GM19035 (cell line): Measurements from ENCODE around the gene GUCY2C.
A peak's percentile ranks its signal among the peaks of the same experiment; 100 is the strongest.

Experiments
- ATAC-seq: cut with Tn5 transposase; IDR thresholded peaks from one replicate; pipeline ENCODE4 v1.9.1; 2021; ENCODE audit not compliant: unreplicated experiment

GUCY2C gene

DNA sequence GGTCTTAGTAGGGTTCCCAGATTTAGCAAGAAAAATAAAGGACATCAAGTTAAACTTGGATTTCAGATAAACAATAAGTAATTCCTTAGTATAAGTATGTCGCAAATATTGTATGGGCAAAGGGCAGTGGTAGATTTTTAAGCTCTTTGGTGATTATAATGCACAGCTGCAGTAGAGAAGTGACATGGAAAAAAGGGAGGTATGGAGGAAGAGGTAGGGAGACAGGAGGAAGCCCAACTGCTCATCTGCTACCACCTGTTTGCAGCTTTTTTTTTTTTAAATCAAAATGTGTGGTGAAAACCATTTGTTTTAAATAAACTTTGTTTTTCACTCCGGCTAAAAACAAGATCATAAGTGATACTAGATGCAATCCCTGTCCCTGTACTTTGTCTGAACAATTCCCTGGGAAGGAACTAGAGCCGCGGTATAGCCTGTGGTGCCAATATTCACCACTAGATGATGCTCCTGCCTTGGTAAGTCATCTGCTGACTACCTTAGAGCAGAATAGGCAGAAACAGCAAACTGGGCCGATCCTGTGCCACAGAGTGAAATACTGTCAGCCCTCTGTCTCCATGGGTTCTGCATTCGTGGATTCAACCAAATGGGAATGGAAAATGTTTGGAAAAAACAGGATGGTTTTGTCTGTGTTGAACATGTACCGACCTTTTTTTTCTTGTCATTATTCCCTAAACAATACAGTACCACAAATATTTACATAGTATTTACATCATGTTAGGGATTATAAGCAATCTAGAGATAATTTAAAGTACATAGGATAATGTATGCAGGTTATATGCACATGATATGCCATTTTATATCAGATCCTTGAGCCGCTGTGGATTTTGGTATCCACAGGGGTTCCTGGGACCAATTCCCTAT lies 66.3 kb downstream of the GUCY2C start:
- ATAC-seq: peak; percentile 98

DNA sequence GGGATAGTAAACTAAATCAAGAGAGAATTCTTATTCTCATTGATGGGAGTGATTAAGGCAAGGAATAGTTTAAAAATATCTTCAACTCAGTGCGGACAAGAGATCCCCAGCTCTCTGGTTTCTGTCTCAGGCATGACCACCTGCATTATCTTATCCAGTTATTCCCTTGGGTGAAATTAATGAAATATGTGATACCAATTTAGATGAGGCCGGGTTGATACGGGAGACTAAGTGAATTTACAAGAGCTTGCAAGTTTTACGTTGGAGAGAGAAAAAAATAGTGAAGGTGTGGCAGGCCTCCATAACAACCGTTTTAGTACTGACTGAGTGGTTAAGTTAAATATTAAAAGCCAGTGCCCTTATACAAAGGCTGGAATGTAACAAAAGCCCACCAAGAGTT lies 67.6 kb downstream of the GUCY2C start:
- no peak for ATAC-seq

DNA sequence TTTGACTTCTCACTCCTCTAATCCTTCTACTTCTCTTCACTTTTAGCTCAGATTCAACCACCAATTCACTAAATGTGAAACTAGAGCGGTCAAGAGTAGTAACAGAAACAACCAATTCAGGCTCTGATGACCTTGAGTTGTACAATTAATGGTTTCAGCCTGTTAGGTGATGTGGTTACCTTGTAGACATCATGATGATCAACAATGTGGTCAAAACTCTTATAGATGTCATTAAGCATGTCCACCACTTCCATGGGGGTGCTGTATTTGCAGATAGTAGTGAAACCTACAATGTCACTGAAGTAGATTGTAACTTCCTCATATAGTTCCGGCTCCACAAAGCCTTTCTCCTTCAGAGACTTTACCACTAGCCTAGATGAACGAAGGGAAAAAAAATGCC lies 74.6 kb downstream of the GUCY2C start:
- peak; percentile 84 for ATAC-seq

DNA sequence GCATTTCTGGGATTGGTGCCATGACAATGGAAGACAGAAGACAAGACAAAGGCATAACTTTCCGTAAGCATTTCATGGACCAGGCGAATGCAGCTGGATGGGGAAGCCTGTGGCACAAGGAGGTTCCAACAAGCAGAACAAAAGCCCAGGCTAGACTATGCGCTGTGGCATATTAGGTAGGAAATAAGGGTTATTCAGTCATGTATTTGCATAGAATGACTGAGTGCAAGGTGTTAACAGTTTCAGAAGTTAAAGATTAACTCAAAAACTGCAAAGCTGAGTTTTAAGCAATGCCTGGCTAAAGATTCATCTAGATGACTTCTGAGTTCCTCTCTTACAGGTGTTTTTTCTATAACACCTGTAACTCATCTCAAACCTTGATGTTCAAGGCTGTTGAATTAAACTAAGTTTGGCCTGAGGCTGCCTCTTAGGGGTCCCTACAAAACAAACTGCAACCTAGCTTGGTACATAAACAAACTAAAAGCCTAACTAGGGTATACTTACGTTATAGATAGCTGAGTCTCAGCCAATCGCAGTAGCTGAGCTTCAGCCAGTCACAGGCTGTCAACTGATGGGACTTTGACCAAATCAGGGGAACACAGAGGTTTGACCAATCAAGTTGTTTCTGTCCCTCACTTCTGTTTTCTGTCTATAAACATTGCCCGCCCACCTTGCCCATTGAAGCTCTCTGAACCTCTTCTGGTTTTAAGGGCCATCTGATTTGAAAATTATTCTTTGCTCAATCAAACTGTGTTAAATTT lies 76.5 kb downstream of the GUCY2C start:
- no peak for ATAC-seq

DNA sequence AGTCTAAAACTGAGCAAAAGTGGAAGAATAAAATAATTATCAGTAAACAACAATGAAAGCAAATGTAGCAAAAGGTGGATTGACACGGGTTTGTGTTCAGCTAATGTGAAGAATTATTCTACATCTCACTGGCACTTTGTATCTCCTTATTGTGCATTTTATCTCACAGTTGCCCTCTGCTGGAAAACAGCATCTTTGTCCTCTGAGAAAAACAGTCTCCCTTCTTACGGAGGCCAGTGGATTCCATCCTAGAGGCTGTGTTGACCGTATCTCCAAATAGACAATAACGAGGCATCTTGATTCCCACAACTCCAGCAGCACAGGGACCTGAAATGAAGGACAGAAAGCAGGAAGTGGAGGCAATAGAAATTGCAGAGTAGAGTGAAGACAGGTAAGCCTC lies 77.4 kb downstream of the GUCY2C start:
- no peak for ATAC-seq

DNA sequence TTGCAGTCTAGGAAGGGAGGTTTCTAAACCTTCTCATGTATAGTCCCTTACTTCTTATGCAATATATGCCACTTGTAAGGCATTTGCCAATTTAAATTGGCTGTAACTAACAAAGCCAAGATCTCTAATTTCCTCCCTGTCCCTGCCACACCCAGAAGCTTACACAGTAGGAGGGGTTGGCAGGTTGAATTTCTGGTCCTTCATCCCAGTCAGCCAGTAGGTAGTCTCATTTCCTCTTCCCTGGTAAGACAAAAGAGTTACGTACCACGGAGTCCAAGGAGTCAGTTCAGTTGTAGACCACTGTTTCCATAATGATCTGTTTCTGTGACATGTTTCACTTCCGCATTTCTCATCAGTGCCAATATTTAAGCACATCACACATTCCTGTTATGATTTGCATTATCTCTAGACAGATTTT lies 81.7 kb downstream of the GUCY2C start:
- peak; percentile 39 for ATAC-seq

DNA sequence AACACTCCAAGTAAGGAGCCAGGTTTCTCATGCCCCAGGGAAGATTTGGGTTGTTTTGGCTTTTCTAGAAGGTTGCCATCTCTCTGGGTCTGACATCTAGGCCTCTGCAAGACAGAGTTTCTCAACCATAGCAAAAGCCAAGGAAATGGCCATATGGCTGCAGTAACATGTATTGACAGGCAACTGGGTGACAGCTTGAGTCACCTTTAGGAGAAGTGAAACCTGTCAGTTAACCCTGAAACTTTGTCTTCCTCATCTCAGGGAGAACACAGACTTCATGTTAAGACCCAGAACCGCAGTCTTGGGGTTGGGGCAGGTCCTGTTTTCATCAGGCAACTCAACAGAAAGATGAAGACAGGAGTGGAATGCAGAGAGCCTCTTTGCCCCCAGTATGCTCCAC lies 82.7 kb downstream of the GUCY2C start:
- peak; percentile 97 for ATAC-seq

DNA sequence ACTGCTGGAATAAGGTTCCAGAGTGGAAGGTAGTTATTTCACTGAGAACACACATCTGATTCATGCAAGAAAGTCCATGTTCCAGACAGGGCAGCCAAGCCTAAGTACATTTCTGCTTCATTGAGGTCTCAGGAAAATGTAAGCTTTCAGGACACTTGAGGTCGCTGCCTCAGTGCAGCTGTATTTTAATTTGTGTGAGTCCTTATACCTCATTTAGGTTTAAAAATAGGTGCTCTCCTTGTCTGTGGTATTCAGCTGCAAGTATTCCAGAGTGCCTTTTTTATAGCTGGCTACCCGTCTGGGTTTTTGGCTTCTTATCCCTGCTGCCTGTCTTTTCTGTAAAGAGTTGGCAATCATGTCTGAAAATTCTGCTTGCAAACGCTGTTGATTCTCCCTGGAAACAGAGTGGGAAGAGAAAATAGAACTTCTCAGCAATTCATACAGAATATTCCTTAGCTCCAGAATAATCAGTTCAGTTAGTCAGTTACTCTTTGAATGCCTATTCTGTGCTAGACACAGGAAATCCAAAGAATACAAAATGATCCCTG lies 83.4 kb downstream of the GUCY2C start:
- no peak for ATAC-seq

DNA sequence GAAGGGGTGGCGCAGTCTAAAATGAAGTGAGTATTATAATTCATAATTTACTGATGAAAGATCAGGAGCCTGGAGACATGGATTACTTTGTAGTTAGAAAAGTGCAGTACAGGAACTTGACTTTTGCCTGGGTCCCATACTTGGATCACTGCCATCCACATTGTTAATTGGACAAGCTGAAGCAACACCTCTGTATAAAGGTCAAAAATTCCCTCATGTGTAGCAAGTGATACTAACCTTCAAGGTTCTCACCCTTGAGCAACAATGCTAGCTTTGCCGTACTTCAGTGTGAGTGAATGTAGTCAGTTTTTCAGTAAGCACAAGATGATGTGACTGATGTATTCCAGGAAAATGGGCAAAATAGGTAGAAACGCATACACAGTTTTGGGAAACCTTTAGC lies 84.1 kb downstream of the GUCY2C start:
- no peak for ATAC-seq

DNA sequence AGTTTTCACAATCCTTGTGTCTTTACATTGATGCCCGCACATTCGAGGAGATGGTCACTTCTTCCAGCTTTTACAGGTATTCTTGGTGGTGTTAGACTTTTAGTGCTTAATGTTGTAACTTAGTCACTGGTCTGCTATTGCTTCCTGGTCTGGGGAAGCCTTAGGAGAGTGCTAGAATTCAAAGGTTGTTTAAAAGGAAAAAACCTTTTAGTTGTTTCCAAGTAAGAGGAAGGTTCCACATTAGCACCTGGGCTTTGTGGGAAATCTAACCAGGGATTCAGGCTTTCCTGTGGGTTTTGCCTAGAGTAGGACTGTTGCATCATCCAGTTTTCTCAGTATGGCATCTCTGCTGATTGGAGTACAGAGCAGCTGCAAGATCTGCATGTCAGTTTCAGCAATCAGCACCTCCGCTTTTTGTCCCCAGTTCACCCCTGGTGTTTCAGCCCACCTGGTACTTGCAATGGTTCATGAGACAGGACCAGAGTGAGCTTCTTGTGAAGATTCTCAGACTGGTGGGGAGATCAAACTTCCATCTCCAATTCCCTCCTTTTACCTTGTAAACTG lies 84.7 kb downstream of the GUCY2C start:
- no peak for ATAC-seq

DNA sequence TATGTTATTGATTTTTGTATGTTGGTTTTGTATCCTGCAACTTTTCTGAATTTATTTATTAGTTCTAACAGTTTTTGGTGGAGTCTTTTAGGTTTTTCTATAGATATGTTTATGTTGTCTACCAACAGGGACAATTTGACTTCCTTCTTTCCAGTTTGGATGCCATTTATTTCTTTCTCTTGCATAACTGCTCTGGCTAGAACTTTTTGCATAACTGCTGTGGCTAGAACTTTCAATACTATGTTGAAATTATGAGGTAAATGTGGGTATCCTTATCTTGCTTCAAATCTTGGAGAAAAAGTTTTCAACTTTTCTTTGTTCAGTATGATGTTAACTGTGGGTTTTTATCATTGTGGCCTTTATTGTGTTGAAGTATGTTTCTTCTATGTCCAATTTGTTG lies 88.8 kb downstream of the GUCY2C start:
- ATAC-seq: no peak

DNA sequence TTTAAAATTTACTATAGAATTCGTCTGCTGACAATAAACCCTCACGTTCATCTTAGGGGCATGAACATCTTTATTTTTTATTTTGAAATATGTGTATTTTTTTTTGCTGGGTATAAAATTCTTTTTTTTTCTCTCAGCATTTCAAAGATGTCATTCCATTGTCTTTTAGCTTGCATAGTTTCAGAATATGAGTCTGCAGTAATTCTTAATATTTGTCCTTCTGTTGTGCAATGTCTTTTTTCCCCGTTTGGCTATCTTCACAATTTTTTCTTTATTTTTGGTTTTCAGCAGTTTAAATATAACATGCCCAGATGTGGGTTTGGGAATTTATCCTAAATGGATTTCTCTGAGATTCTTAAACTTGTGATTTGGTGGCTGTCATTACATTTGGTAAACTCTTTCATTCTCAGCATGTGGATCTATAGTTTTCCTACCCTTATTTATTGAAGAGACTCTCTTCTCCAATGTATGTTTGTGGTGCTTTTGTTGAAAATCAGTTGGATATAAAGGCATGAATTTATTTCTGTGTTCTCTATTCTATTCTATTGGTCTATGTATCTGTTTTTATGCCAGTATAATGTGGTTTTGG lies 90.9 kb downstream of the GUCY2C start:
- no peak for ATAC-seq

DNA sequence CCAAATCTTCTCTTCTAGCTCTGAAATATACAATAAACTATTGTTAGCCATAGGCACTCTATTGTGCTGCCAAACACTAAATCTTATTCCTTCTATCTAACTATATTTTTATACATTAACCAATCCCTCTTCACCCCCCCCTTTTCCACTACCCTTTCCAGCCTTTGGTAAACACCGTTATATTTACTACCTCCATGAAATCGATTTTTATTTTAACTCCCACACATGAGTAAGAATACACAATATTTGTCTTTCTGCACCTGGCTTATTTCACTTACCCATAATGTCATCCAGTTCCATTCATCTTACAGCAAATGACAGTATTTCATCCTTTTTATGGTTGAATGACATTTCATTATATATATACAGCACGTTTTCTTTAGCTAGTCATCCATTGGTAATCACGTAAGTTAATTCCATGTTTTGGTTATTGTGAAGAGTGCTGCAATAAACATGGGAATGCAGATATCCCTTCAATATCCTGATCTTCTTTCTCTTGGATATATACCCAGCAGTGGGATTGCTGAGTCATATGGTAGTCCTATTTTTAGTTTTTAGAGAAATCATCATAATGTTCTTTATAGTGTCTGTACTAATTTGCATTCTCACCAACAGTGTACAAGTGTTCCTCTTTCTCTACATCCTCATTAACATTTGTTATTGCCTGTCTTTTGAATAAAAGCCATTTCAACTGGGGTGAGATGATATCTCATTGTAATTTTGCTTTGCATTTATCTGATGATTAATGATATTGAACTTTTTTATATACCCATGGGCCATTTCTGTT lies 94.5 kb downstream of the GUCY2C start:
- no peak for ATAC-seq

DNA sequence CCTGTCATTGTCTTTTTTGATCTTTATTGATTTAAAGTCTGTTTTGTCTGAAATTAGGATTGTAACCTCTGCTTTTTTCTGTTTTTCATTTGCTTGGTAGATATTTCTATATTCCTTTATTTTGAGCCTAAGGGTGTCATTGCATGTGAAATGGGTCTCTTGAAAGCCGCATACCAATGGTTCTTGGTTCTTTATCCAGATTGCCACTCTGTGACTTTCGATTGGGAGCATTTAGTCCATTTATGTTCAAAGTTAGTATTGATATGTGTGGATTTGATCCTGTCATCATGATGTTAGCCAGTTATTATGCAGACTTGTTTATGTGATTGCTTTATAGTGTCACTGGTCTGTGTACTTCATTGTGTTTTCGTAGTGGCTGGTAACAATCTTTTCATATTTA lies 98.9 kb downstream of the GUCY2C start:
- ATAC-seq: no peak

DNA sequence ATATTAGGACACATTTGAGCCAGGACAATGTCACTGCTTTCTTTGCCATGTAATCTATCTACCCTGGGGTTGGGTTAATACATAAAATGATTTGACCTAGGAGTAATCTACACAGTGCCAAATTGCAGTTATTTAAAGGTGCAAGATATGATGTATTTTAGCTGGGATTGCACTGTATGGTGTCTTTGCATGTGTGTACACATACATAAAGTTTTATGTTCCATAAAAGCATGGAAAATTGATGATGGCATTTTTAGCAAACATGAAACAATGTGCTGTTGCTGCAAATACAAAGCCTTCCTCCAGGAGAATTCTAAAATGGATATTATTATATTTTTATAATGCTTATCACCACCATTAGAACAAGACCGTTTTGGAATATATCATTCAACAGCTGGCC lies 104.7 kb downstream of the GUCY2C start:
- ATAC-seq: no peak

DNA sequence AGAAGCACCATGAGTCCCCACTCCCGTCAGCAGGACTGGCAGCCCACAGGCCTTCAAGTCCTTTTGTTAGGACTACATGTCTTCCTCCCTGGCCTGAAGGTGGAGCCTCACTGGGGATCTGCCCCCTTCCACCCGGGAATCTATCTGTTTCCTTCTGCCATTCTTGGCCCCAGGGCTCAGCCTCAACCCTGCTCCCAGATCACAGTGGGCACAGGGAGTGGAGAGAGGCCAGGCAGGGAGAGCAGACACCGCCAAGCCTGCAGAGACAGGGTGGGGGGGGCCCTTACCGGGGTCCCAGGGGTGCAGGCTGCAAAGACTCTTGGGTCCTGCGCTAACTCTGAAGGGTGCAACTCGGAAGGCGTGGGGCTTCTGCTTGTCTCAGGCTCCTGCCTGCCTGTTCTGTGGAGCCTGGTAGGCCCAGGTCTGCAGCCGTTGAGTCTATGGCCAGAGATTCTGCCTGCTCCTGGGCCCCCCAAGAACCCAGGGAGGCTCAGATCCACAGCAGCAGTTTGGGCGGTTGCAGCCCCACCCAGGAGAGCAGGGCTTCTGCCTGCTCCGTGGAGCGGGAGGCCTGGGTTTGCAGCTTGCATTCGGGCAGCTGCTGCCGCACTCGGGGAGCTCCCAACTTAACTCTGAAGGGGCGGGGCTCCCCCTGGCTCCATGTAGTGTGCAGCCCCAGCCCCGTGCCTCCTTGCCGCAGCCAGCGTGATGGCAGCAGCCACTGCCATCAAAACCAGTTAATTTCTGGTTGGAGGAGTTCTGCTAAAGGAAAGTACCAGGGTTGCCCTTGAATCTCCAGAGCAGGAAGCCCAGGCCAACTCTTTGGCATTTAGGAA lies 107.0 kb downstream of the GUCY2C start:
- ATAC-seq: no peak

DNA sequence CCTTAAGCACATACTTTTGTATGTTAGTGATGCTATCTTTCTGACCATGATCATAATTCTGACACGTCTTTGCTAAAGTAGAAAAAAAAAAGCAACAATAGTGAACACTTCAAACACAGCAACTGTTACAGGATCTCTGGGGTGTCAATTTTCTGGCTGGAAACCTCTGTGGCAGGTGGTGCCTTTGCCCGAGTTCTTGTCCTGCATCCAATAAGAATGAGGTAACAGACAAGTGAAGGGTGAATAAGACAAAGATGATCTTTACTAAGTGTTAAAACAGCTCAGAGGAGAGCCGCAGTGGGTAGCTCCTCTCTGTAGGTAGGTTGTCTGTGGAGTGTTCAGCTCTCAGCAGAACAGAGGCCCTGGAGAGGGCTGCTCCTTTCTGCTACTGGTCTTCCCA lies 107.8 kb downstream of the GUCY2C start:
- no peak for ATAC-seq

DNA sequence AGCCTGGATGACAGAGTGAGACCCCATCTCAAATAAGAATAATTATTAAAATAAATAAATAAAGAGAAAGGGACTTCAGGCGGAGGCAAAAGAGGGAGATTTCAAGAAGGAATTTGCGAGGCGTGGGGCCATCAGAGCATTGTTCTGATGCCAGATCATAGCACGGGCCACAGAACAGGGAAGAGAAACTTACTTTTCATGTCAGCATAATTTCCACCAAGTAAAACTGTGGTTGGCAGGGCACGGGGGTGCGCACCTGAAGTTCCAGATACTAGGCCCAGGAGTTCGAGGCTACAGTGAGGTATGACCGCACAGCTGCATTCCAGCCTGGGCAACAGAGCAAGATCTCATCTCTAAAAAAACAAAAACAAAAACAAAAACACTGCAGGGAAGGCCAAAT lies 117.8 kb downstream of the GUCY2C start:
- no peak for ATAC-seq

DNA sequence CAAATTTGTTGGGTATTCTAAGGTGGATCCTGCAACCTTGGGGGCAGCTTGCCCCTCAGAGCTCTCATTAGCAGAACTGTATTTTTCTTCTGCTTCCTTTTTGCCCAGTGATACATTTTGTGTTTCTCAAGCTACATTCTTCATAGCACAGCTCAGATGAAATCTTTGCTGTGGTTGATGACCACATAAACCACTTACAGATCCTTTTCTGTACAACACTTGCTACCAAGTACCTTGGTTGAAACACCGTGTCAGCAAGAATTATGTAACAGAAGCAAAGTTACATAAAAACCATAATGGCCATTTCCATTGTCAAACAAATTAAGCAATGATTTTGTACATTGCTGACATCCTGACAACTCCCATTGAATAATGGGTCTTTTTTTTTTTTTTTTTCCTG lies 119.1 kb downstream of the GUCY2C start:
- peak; percentile 81 for ATAC-seq

DNA sequence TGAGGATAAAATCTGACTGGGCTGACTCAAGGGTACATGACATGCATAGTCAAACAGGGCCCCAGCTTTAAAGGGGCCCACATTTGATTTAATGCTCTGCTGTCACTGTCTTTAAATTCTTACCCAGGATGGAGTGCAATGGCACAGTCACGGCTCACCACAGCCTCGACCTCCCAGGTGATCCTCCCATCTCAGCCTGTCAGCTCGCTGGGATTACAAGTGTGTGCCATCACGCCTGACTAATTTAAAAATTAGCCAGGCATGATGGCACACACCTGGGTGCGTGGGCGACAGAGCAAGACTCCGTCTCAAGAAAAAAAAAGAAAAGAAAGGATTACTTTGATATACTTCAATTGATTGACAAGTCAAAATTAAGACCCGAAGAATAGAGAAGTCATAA lies 119.5 kb downstream of the GUCY2C start:
- peak; percentile 31 for ATAC-seq
